Measurements from ENCODE around the gene LY6G6C.
A peak's percentile ranks its signal among the peaks of the same experiment; 100 is the strongest.

Gene LY6G6C

DNA sequence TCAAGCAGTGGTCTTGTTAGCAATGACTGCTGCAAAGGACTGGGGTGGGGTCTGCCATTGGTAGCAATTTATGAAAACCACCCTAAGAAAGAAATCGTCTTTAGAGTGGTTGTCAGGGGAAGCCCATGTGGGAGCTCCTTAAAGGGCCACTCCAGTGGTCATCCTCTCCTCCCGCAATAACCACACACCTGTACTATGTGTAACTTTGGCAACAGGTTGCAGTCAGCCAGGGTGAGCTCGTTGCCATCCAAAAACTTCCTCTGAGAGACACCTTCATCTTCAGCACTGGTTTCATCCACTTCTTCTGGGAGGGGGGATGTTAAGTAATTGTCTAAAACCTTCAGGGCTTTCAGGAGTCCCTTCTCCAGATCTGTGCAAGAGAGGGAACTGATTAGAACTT, 10.5 kb upstream of the LY6G6C start:
- TF ChIP-seq, protein P1, sequence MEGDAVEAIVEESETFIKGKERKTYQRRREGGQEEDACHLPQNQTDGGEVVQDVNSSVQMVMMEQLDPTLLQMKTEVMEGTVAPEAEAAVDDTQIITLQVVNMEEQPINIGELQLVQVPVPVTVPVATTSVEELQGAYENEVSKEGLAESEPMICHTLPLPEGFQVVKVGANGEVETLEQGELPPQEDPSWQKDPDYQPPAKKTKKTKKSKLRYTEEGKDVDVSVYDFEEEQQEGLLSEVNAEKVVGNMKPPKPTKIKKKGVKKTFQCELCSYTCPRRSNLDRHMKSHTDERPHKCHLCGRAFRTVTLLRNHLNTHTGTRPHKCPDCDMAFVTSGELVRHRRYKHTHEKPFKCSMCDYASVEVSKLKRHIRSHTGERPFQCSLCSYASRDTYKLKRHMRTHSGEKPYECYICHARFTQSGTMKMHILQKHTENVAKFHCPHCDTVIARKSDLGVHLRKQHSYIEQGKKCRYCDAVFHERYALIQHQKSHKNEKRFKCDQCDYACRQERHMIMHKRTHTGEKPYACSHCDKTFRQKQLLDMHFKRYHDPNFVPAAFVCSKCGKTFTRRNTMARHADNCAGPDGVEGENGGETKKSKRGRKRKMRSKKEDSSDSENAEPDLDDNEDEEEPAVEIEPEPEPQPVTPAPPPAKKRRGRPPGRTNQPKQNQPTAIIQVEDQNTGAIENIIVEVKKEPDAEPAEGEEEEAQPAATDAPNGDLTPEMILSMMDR (IDR thresholded peaks at IDR 0.05; ENCODE audit: extremely low read depth, insufficient read depth, missing control alignments), result no peak
- no peak for DNase-seq (ENCODE audit: low spot score)
- in situ Hi-C loops (cut with MboI; ENCODE audit: low pct_unique_long_range_greater_than_20kb, low sequenced_read_pairs, unreplicated experiment), result no loop called here

DNA sequence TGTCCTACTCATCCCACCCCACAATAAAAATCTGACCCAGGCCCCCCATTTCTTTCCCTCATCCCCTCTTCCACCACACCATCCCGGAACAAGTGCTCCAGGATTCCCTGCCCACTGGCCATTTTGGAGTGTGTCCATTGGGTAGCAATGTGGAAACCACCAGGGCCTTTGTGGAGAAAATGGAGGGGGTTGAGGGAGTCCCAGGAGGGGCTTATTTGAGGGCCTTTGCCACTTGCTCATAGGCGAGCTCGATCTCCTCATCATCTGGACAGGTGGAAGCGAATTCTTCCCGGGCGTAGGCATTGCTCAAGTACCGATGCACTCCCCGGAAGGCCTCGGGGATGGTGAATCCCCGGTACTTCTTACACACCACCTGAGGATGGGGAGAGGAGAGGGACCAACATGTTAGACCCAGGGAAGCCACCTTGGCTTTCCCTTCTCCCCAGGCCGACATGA, 9.1 kb upstream of the LY6G6C start:
- TF ChIP-seq, protein P1 (IDR thresholded peaks at IDR 0.05; ENCODE audit: extremely low read depth, insufficient read depth, missing control alignments), result no peak
- in situ Hi-C loops (cut with MboI; ENCODE audit: low pct_unique_long_range_greater_than_20kb, low sequenced_read_pairs, unreplicated experiment), result no loop called here
- DNase-seq (ENCODE audit: low spot score), result no peak

DNA sequence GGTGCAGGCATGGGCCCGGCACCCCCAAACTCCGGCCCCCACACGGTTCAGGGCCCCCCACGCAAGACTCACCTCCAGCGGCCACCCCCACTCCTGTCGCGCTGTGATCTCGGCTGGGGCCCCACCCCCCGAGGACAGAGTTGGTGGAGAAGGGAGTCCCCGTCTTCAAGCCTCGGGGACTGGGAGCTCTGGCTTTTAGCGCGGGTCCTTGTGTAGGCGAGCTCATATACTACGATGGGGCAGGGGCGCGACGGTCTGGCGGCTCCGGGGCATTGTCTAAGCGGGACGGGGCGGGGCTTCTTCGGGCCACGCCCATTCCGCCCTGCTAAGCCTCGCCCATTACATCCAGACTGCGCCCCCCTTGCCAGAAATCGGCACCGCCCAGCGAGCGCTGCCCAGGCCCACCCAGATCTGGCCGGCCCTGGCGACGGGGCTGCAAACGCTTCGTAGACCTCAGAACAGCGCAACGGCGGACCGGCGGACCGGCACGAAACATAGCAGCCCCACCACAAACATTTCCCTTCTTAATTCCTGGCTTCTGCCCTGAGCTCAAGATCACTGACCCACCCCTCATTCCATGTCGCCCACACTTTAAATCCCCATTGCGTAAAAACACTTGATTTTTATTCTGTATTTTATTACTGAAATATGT, 8.6 kb upstream of the LY6G6C start:
- in situ Hi-C loops (cut with MboI; ENCODE audit: low pct_unique_long_range_greater_than_20kb, low sequenced_read_pairs, unreplicated experiment), result no loop called here
- TF ChIP-seq, protein P1 (IDR thresholded peaks at IDR 0.05; ENCODE audit: extremely low read depth, insufficient read depth, missing control alignments), result peak; percentile 5
- peak; percentile 86 for DNase-seq (ENCODE audit: low spot score)

DNA sequence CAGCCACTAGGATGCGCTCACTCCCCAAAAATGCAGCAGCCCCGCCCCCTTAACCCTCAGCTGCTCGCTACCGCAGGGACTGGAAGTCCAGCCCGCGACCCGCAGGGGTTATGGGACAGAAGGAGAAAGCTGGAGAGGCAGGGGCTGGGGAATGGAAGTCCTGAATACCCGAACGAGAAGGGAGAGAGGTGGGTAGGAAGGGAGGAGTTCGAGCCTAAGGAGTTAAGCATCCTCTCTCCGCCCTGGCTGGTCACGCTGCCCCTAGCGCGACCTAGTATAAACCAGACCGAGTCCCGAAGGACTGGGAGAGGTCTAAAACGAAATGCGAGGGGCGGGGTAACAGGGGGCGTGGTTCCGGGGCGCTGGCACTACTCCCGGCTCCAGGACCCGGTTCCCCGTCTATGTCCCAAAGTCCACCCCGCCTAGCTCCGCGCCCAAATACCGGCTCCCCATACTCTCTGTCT, 8.0 kb upstream of the LY6G6C start:
- TF ChIP-seq, protein P1 (IDR thresholded peaks at IDR 0.05; ENCODE audit: extremely low read depth, insufficient read depth, missing control alignments), result peak; percentile 92
- in situ Hi-C loops (cut with MboI; ENCODE audit: low pct_unique_long_range_greater_than_20kb, low sequenced_read_pairs, unreplicated experiment), result no loop called here
- DNase-seq (ENCODE audit: low spot score), result peak; percentile 87

DNA sequence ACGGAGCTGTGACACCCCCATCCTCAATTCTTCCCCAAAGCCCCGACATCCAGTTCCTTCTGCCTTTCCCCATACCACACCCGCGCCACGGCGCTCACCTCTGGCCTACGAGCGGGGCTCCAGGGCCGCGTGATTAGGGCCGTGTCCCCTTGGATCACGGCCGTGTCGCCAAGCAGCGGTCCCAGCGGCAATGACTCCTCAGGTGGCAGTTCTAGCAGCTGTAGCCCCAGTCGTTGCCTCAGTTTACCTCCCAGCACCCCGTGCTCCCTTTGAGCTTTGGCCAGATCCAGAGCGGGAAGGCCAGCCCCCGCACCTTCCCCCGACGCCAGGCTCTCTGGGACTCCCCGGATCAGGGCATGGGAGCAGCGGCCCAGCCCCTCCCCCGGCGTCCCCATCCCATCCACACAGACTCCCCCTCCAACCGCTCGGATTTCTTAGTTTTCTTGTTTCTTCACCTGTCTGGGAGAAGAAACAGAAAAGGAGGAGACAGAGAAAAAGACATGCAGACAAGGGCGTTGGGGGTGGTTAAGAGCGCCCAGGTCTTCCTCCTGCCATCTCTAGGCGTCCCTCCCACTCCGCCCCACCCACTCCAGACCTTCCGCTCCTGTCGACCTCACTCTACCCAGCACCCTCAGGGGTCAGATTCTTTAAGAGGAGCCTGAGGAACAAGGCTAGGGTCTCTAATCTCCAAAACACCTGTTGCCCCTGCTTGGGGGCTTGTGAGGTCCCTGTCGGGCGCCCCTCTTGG, 7.4 kb upstream of the LY6G6C start, which contains the start of gene DDAH2:
TSS of gene DDAH2 (minus strand) at position 533 of the 748 bp plus-strand sequence. CDS start at position 395, 138 bp downstream.
- TF ChIP-seq, protein P1 (IDR thresholded peaks at IDR 0.05; ENCODE audit: extremely low read depth, insufficient read depth, missing control alignments), result no peak
- DNase-seq (ENCODE audit: low spot score), result no peak
- in situ Hi-C loops (cut with MboI; ENCODE audit: low pct_unique_long_range_greater_than_20kb, low sequenced_read_pairs, unreplicated experiment), result no loop called here

DNA sequence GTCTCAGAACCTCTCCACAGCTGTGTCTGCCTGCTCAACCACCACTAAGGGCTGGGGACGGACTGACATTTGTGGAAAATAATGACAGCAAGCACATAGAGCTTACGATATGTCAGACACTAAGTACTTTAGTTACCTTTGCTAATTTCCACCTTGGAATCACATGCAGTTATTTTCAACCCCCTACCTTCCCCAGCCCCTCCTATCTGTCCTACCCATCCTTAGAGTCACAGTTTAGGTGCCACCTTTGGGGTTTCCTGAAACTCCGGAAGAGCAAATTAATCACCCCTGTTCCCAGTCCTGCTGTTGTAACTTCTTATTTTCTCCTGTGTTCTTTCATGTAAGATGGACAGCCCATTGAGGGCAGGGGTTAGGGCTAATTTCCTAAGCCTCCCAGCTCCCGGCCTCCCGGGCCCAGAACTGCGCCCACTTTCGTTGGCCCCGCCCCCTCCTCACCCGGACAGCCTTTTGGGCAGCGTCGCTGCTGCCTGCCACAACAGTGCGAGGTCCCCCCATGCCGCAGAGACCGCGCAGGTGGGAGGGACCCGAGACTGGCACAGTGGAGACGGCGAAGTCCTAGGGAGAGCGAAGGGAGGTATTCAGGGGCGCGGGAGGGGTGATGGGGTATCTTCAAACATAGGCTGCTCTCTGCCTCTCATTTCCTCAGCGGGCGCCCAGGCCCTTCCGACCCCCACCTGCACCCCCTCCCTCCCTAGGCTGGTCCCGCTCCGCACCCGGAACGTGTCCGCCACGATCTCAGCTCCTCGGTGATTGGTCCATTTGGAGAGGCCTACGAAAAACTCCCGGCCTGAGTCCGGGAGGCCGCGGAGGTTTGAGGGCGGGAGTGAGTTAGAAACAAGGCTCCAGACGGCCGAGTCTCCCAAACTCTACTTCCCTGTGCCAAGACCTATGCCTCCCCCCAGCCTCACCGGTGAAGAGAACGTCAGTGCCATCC, 6.4 kb upstream of the LY6G6C start:
- in situ Hi-C loops (cut with MboI; ENCODE audit: low pct_unique_long_range_greater_than_20kb, low sequenced_read_pairs, unreplicated experiment), result no loop called here
- TF ChIP-seq, protein P1 (IDR thresholded peaks at IDR 0.05; ENCODE audit: extremely low read depth, insufficient read depth, missing control alignments), result no peak
- DNase-seq (ENCODE audit: low spot score), result peak; percentile 88
